GM12891 (cell line): ENCODE results near the gene WLS.

Experiments
- POLR2A ChIP-seq: IDR thresholded peaks from 2 replicates; pipeline ENCODE4 v1.6.1; 2011; ENCODE audit warnings: low read depth, low read length, control low read depth
- SPI1 ChIP-seq: IDR thresholded peaks from 2 replicates; pipeline ENCODE4 v1.6.1; 2011; ENCODE audit warnings: low read depth, low read length, control low read depth

DNA sequence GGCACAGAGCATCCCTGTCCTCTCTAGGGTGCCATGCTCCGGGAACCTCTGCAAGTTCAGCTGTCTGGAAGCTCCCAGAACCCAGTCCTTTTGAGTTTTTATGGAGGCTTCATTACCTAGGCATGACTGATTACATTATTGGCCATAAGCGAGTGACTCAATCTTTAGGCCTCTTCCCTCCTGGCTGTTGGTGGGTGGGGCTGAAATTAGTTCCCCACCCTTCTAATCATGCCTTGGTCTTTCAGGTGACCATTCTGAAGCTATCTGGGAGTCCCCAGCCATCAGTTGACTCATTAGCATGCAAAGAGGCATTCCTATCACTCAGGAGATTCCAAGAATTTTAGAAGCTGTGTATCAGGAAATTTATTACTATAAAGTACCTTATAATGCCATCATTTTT is 46.6 kb downstream of the WLS start:
- TF ChIP-seq POLR2A, result no peak
- TF ChIP-seq SPI1, result no peak
